Activated naive CD4-positive, alpha-beta T cell treated with anti-CD3 and anti-CD28 coated beads, Interleukin-2, amount 50 U/mL, for 72 hours (primary cell): ENCODE results near the gene CAMTA1. TPM values are rescaled to one million over a fixed set of nuclear protein-coding genes. Genes with fewer than 3 reads are reported as not detected.

Experiments
- ATAC-seq, 2 donors: fragments of 150-1000 bp; cut with Tn5 transposase; 2 replicates each; pipeline ENCODE4 v1.10.0; 2021; ENCODE audit warnings: mild to moderate bottlenecking in 2 of 2, moderate library complexity in 2 of 2
- DNase-seq, 2 donors: peaks; one replicate each; pipeline ENCODE4 v3.0.0; 2021 to 2022; ENCODE audit warnings: low spot score in 2 of 2
- H3K27ac Mint-ChIP-seq, 2 donors: one replicate each; pipeline ENCODE4 v1.8.0; 2022; ENCODE audit warnings: mild to moderate bottlenecking in 2 of 2, mixed read lengths in 2 of 2
- H3K36me3 Mint-ChIP-seq, 2 donors: one replicate each; pipeline ENCODE4 v1.8.0; 2022; ENCODE audit warnings: mixed read lengths in 2 of 2
- H3K9me3 Mint-ChIP-seq, 2 donors: one replicate each; pipeline ENCODE4 v1.8.0; 2022; ENCODE audit warnings: mixed read lengths in 2 of 2
- total RNA-seq, 2 donors: library from RNA; stranded (reverse); gene quantifications; one replicate each; pipeline ENCODE4 v1.2.3, GENCODE V29; 2022

Gene CAMTA1
- total RNA-seq, 2 donors from 2014 or later = 50.4 to 76.4 TPM

DNA sequence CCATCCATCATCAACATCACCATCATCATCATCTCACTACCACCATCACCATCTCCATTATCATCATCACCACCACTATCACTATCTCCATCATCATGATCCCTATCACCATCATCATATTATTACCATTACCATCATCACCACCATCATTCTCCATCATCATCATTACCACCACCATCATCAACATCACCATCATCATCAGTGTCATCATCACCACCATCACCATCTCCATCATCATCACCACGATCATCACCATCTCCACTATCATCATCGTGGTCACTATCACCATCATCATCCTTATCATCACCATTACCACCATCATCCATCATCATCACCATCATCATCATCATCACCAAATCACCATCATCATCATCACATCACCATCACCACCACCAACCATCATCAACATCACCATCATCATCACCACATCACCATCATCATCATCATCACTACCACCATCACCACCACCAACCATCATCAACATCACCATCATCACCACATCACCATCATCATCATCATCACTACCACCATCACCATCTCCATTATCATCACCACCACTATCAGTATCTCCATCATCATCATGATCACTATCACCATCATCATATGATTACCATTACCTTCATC is 783.8 kb downstream of the CAMTA1 start:
- Mint-ChIP-seq H3K36me3 (no peaks in the 10 kb centered on the region), H3K27ac (no peak overlapping the region), H3K9me3 (no peaks in the 10 kb centered on the region)
- no peak for DNase-seq
- ATAC-seq = no peak

DNA sequence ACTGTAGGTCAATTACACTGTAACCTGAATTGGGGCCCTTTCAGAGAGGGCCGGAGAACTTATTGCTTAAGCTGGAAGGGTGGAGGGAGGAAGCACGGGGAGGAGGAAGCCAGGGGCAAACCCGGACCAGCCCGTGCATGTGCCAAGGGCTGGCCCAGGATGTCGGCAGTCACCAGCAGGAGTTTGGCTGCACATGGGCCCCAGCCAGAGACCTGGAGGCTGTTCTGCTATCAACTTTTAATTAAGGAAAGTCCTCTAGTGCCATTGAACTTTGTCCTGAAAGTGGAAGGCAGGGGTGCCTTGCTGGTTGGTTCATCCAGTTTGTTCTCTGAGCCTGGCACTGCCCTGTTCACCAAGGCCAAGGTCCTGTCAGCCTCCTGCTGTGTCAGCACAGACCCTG is 785.1 kb downstream of the CAMTA1 start:
- H3K36me3 Mint-ChIP-seq = no peaks in the 10 kb centered on the region
- DNase-seq (no peak), ATAC-seq (no peak)
- H3K9me3 Mint-ChIP-seq = no peaks in the 10 kb centered on the region
- H3K27ac Mint-ChIP-seq = no peak overlapping the region

DNA sequence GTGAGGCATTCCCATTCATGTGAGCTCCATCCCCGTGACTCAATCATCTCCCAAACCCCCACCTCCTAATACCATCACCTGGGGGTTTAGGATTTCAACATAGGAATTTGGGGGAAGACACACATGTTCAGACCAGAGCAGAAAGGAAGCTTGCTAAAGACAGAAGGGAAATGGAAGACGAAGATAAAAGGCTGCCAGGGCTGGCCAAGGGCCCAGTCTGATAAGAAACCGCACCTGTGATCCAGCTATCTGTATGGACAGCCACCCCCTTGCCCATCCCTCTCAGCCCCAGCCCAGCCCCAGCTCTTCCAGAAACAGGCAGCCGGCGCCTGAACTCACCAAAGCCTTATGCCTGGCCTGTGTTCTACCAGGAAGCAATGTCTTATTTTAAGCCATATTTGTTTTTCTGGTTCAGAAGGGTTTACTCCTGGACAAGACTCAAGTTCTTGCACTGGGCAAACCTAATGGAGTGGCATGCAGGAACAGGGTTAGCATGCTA is 787.4 kb downstream of the CAMTA1 start:
- no peak for DNase-seq
- H3K27ac Mint-ChIP-seq = no peak overlapping the region
- H3K9me3 Mint-ChIP-seq = no peaks in the 10 kb centered on the region
- ATAC-seq = no peak
- no peaks in the 10 kb centered on the region for H3K36me3 Mint-ChIP-seq

DNA sequence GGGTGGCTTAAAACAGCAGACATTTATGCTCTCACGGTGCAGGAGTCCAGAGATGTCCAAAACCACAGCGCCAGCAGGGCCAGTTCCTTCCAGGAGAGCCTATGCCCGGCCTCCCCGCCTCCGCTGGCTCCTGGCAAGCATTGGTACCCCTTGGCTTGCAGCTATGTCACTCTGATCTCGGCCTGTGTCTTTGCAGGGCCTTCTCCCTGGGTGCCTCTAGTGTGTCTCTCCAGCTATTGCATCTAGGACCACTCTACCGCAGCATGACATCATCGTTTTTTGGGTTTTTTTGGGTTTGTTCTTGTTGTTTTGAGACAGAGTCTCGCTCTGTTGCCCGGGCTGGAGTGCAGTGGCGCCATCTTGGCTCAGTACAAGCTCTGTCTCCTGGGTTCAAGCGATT is 788.2 kb downstream of the CAMTA1 start:
- H3K36me3 Mint-ChIP-seq = no peaks in the 10 kb centered on the region
- ATAC-seq (no peak), DNase-seq (no peak)
- no peaks in the 10 kb centered on the region for H3K9me3 Mint-ChIP-seq
- no peak overlapping the region for H3K27ac Mint-ChIP-seq

DNA sequence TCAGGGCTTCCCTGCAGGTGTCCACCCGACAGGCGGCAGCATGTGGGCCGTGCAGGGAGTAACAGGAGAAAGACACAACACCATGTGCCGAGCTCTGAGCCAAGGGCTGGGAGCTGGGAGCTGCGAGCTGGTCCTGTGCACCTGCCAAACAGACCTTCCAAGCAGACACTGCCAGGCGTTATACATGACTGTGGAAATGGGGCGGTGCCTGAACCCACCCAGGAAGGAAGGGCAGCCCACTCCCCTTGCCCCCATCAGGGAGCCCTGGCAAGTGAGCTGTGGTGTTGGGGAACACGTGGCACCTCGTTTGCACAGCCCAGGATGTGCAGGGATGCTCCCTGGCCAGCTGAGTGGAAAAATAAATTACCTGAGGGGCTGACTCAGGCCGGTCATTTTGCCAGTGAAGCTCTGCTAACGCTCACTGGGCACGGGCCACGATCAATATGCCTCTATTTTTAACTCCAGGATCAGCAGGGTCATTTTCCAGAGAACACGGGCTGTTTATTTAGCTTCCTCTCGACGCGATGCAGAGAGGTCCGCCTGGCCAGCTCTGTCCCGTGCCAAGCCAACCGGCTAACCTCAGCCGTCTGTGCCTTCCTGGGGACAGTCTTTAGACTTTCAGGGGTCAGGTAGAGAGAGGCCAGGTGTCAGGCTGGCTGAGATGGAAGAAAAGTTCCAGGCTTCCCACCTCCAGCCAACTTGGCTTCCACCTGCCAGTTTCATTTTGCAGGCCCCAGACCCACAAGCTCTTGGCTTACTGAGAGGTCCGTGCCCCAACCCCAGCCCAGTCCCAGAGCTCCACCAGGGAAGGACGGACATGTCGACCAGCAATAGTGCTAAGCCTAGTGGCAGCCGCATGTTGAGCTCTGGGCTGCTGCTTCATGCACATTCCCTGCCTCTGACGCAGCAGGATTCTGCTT is 789.1 kb downstream of the CAMTA1 start:
- no peaks in the 10 kb centered on the region for H3K9me3 Mint-ChIP-seq
- ATAC-seq (no peak), DNase-seq (no peak)
- H3K27ac Mint-ChIP-seq = no peak overlapping the region
- H3K36me3 Mint-ChIP-seq = no peaks in the 10 kb centered on the region

DNA sequence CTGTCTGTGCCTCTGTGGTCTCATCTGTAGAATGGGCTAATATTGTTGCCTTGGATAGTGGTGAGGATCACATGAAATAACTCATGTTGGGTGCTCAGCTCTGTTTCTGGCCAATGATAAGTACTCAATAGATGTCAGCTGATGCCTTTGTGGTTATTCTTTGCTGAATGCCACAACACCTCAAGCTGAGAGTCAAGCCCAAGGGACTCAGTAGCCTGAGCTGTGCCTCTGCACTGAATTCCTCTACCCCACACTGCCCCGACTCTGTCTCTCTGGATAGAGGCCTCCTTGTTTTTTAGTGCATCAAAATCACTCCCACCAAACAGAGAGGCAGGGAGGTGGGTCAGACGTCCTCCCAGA is 789.8 kb downstream of the CAMTA1 start:
- DNase-seq = no peak
- no peaks in the 10 kb centered on the region for H3K36me3 Mint-ChIP-seq
- no peak for ATAC-seq
- no peaks in the 10 kb centered on the region for H3K9me3 Mint-ChIP-seq
- H3K27ac Mint-ChIP-seq = no peak overlapping the region

DNA sequence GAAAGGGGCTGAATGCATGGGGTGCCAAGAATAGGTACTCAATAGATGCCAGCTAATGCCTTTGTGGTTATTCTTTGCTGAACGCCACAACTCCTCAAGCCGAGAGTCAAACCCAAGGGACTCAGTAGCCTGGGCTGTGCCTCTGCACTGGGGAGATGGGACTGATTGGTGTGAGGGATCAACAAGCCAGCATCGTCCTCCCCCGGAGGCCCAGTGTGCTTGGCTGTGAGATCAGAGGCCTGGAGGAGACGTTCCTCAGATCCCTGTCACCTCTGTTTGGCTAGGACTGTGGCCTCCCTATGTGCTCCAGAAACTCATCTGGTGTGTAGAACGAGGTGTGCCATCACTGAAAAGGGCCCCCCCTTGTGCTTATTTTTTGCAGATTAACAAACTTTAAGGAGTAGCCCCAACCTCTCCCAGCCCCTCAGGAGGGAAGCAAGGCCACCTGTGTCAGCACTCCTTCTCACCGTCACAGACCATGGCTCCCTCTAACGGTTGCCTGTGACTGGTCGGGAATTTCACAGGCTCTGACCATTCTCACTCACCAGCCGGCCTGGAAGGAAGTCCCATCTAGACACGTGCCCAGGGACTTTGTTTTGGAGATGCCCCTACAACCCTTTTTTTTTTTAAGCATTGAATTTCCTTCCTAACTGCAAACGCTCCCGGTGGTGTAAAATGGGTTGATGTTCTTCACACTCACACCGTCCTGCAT is 791.8 kb downstream of the CAMTA1 start:
- DNase-seq = no peak
- H3K9me3 Mint-ChIP-seq = no peaks in the 10 kb centered on the region
- H3K27ac Mint-ChIP-seq = no peak overlapping the region
- no peaks in the 10 kb centered on the region for H3K36me3 Mint-ChIP-seq
- ATAC-seq = no peak

DNA sequence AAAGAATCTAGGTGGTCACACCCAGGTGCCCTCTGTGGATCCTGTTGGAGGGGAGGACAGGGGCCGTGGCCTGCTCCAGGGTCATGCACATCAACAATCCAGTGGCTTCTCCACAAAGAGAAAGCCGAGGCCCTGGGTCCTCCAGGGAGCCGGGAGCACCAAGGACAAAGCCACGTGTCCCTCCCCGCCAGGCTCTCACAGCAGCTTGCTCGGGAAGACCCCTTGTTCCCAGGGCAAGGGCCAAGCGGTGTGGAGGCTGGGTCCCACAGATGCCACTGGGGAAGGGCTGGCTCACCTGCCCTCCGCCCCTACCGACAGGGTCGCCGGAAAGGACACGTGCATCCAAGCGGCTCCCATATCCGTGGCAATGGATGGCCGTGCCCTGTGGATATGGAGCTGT is 793.0 kb downstream of the CAMTA1 start:
- no peak for ATAC-seq
- H3K36me3 Mint-ChIP-seq = no peaks in the 10 kb centered on the region
- H3K27ac Mint-ChIP-seq = no peak overlapping the region
- no peaks in the 10 kb centered on the region for H3K9me3 Mint-ChIP-seq
- peak in 1 of 2 donors; percentile 20 for DNase-seq

DNA sequence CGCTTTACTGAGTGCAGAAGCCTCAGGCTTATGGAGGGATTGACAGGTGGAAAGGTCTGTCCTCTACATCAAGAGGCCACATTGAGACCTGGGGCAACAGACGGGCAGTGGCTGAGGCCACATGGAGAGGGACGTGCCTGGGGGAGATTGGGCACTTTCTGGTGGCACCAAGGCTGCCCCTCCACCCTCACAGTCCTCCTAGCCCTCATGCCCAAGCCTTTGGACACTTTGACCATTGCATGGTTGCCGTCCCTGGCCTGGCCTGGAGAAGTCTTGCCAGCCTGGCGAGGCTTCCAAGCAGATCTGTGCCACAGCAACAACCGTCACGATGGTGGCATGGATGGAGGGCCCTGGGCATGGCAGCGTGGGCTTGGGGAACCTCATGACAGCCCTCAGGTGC is 793.8 kb downstream of the CAMTA1 start:
- DNase-seq = peak in 1 of 2 donors; percentile 13
- ATAC-seq = no peak
- Mint-ChIP-seq H3K9me3 (no peaks in the 10 kb centered on the region), H3K27ac (no peak overlapping the region), H3K36me3 (no peaks in the 10 kb centered on the region)

DNA sequence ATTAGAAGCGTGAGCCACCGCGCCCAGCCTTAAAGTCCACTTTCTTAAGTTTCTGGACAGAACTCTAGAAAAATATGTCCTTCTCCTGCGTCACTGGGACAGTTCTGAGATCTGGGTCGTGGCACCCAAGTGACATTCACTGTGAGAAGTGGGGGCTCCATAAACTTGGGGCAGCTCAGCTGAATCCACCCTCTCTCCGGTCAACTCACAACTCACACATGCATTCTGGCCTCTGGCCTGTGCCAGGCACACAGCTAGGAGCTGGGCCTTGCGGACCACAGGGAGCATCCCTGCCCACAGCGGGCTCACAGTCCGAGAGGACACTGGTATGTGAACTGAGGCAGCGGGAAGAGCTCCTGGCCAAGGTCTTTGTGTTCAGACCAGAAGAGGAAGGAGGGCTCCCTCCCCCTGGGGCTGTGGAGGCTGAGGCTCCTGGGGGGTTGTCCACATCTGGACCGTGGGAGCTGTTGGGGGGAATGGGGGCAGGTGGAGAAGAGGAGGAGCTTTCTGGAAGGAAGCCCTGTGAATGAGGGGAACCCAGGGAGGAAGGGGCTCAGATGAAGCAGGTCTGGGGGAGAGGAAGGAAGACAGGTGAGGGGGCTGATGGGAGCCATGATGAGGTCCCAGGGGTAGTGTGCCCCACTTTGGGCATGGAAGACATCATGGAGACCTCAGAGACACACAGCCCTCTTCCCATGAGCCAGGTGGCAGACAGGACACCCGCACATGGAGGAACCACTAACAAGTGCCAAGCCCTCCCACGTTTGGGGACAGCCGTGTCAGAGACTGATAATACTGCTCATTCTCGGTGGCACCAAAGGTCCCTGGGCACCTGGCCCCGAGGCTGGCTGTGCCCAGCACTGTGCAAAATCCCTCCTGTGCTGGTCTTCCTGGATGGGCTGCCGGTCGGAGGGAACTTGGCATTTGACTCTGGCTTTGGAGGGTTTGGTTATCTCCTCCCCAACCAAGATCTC is 794.9 kb downstream of the CAMTA1 start:
- DNase-seq = peak in 1 of 2 donors; percentile 43
- Mint-ChIP-seq H3K36me3 (no peaks in the 10 kb centered on the region), H3K27ac (no peak overlapping the region), H3K9me3 (no peaks in the 10 kb centered on the region)
- ATAC-seq = no peak

DNA sequence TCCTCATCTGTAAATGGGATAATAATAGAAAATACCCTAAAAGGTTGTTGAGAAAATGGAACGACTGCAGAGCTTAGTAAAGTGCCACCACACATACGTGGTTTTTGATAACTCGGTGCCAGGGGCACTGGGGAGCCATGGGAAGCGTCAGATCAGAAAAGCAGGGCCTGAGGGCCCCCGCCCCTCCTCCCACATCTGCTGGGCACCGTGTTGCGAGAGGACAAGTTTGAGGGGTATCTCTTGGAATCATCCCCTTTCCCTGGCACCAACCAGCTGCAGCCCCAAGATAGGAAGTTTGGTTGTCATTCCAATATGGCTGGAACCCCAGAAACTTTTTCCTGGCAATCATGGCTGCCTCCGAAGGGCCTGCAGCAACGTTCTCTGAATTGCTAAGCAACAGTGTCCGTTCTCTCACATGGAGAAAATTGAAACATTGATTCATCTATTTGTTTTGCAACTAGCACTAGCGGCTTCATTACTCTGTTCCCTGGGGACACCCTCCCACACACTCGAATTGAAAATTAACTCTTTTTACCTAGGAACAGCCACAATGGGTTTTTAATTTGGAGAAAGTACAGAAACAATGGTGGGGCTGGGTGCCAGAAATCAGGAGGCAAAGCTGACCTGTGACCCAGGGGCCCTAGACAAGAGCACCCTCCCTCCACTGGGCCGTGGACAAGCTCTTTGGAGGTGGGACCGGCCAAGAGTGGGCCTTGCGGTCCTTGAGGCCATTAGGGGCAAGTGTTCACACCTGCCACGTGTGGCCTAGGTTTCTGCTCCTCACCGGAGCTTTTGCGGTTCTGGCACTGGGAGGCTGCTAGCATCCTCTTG is 795.9 kb downstream of the CAMTA1 start:
- H3K27ac Mint-ChIP-seq = no peak overlapping the region
- ATAC-seq = no peak
- H3K9me3 Mint-ChIP-seq = no peaks in the 10 kb centered on the region
- H3K36me3 Mint-ChIP-seq = no peaks in the 10 kb centered on the region
- DNase-seq = peak in 1 of 2 donors; percentile 23

DNA sequence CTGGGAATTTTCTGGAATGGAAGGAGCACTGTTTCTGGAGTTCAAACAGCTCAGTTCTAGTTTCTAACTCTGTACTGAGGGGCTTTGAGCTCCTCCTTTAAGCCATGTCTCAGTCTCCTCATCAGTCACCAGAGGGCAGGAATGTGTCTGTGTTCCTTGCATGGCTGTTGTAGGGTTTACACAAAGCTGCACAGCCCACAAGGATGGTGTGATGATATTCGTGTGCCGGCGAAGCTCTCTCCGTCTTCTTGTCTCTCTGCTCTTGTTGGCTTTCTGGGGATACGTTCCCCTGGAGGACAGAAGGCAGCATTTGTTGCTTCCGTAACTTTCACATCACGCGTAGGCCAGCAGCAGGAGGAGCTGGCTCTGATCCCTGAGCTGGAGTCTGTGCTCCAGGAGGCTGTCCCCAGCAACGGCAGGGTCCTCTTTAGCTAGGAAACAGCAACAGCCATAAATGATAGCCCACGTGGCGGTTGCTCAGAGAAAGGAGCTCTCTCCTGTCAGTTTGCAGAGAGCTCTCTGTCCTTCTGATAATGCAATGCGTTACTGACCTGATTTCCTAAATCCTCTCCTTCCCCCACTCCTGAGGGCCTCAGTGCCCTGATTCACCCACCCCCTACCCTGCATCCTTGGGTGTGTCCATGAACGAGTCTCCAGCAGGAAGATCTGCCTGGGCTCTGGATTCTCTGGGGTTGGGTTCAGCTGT is 796.7 kb downstream of the CAMTA1 start:
- DNase-seq (peak in 1 of 2 donors; percentile 9), ATAC-seq (no peak)
- H3K9me3 Mint-ChIP-seq = no peaks in the 10 kb centered on the region
- no peak overlapping the region for H3K27ac Mint-ChIP-seq
- H3K36me3 Mint-ChIP-seq = no peaks in the 10 kb centered on the region

DNA sequence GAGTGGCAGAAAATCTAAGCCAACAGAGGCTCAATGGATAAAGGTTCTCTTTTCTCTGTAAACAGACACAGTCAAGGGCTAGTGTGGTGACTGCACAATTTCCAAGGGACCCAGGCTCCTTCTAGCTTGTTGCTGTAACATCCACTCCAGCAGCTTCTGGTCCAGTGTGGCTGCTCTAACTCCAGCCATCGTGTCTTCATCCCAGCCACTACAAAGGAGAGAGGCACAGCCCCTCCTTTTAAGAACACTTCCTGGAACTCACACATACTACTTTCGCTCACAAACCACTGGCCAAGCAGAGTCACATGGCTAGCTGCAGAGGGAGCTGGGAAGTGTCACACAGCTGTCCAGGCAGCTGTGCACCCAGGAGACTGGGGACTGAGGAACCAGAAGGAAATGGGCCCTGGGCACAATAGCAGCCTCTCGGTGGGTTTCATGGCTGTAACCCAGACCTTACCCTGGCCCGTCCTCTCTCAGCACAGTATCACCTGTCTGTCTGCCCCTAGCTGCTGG is 797.3 kb downstream of the CAMTA1 start:
- no peak overlapping the region for H3K27ac Mint-ChIP-seq
- H3K36me3 Mint-ChIP-seq = no peaks in the 10 kb centered on the region

DNA sequence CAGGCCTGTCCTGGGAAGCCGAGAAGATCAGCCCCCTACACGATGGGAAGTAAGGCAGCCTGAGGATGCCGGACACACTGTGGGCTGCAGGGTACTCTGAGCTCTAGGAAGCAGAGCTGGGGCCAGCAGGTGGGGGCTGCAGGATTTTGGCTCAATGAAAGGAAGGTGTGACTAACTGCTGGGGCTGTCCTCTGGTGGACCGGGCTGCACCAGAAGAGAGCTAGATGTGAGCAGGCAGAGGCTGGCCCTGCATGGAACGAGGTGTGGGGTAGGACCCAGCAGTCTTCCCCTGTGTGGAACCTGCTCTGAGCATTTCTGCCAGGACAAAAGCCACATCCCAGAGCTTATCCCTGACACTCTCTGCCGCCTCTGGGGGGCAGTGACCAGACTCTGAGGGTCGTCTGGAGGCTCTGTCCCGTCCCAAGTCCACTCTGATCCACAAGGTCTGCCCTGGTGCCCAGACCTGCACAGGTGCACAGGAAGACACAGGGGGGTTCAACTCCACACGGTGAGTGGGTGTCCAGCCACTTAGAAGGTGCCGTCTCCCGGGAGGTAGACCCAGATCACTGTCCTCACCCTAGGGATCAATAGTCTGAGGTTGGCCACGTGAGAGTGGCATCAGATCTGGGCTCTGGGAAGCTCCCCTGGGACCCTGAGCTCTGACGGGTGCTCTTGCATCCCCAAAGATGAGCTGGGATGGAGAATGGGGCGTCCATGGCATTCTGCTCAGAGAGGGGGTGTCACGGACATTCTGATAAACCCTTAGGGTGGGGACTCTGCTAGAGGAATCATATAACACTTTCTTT is 798.2 kb downstream of the CAMTA1 start:
- H3K9me3 Mint-ChIP-seq = no peaks in the 10 kb centered on the region
- no peaks in the 10 kb centered on the region for H3K36me3 Mint-ChIP-seq
- DNase-seq (peak in 1 of 2 donors; percentile 43), ATAC-seq (no peak)
- H3K27ac Mint-ChIP-seq = no peak overlapping the region

More for the DNA sequence above, 797.3 kb downstream of the CAMTA1 start:
- DNase-seq = peak in 1 of 2 donors; percentile 11
- ATAC-seq = no peak
- no peaks in the 10 kb centered on the region for H3K9me3 Mint-ChIP-seq
